AML-193 (cell line): ENCODE data around the gene SLCO1B3.
"Not testable (repeated sequence)": the region's sequence is repeated elsewhere in the genome, so short reads cannot be mapped to it uniquely, and the experiment has no call there.

ENCODE experiments used
- DNase-seq, 2 experiments: peaks; one replicate each; lab custom pipeline; 2025; lab: John Stamatoyannopoulos, UW

The SLCO1B3 gene

GRCh38 chr12:20810487-20810886 lies at the start of gene SLCO1B3:
TSS of gene SLCO1B3 (plus strand) at chr12:20810705. CDS start at chr12:20815739, 5,034 bp downstream.
- no peak for DNase-seq

- no peak for DNase-seq
Measured at GRCh38 chr12:20777420-20777819, 33.1 kb upstream of the SLCO1B3 start.

- no peak for DNase-seq
Measured at GRCh38 chr12:20778969-20779368, 31.5 kb upstream of the SLCO1B3 start.

- not testable (repeated sequence) for DNase-seq
Measured at GRCh38 chr12:20779971-20780370, 30.5 kb upstream of the SLCO1B3 start.

GRCh38 chr12:20783796-20784357 lies 26.6 kb upstream of the SLCO1B3 start:
- not testable (repeated sequence) for DNase-seq

- DNase-seq: no peak
Measured at GRCh38 chr12:20792971-20793370, 17.5 kb upstream of the SLCO1B3 start.

- DNase-seq: no peak
Measured at GRCh38 chr12:20798554-20798953, 12.0 kb upstream of the SLCO1B3 start.

- DNase-seq: no peak
Measured at GRCh38 chr12:20800160-20800559, 10.3 kb upstream of the SLCO1B3 start.

GRCh38 chr12:20801035-20801434 lies 9.5 kb upstream of the SLCO1B3 start:
- no peak for DNase-seq

- no peak for DNase-seq
Measured at GRCh38 chr12:20805921-20806320, 4.6 kb upstream of the SLCO1B3 start.

GRCh38 chr12:20807192-20808080 lies 3.1 kb upstream of the SLCO1B3 start:
- no peak for DNase-seq

GRCh38 chr12:20808521-20808920 lies 2.0 kb upstream of the SLCO1B3 start:
- DNase-seq: no peak

GRCh38 chr12:20815574-20815973 lies 5.1 kb downstream of the SLCO1B3 start:
- DNase-seq: no peak

- no peak for DNase-seq
Measured at GRCh38 chr12:20822415-20822814, 11.9 kb downstream of the SLCO1B3 start.

- no peak for DNase-seq
Measured at GRCh38 chr12:20822925-20823324, 12.4 kb downstream of the SLCO1B3 start.

GRCh38 chr12:20829919-20830318 lies 19.4 kb downstream of the SLCO1B3 start:
- DNase-seq: no peak

- no peak for DNase-seq
Measured at GRCh38 chr12:20830456-20830855, 20.0 kb downstream of the SLCO1B3 start.

- DNase-seq: no peak
Measured at GRCh38 chr12:20832911-20833310, 22.4 kb downstream of the SLCO1B3 start.

- no peak for DNase-seq
Measured at GRCh38 chr12:20852649-20853048, 42.1 kb downstream of the SLCO1B3 start.

GRCh38 chr12:20863056-20863455 lies 52.6 kb downstream of the SLCO1B3 start:
- no peak for DNase-seq

- no peak for DNase-seq
Measured at GRCh38 chr12:20865873-20866272, 55.4 kb downstream of the SLCO1B3 start.

- DNase-seq: no peak
Measured at GRCh38 chr12:20868277-20868676, 57.8 kb downstream of the SLCO1B3 start.

GRCh38 chr12:20883288-20883687 lies 72.8 kb downstream of the SLCO1B3 start:
- no peak for DNase-seq
